IMR-90 (cell line): ENCODE results near the gene CC2D2A.

Experiments used
- BHLHE40 ChIP-seq: fragments of 150-350 bp; IDR thresholded peaks from 2 replicates; pipeline ENCODE4 v1.6.1; 2016; ENCODE audit warnings: mild to moderate bottlenecking, low read depth, low read length
- CEBPB ChIP-seq: IDR thresholded peaks from 2 replicates; pipeline ENCODE4 v1.6.1; 2012; ENCODE audit warnings: low read depth, low read length, improper control_type of control experiment
- CTCF ChIP-seq: conservative IDR thresholded peaks from 2 replicates; pipeline ENCODE4 v1.5.1; 2012; ENCODE audit warnings: mild to moderate bottlenecking, low read depth, low read length, improper control_type of control experiment
- POLR2A ChIP-seq: IDR thresholded peaks from 2 replicates; pipeline ENCODE4 v1.6.1; 2012; ENCODE audit warnings: mild to moderate bottlenecking, low read depth, low read length
- RAD21 ChIP-seq: IDR thresholded peaks from 2 replicates; pipeline ENCODE4 v1.6.1; 2012; ENCODE audit warnings: low read length, improper control_type of control experiment
- RCOR1 ChIP-seq: IDR thresholded peaks from 2 replicates; pipeline ENCODE4 v1.6.1; 2012; ENCODE audit warnings: mild to moderate bottlenecking, low read length, improper control_type of control experiment; ENCODE audit not compliant: insufficient replicate concordance
- SMC3 ChIP-seq: fragments of 150-350 bp; IDR thresholded peaks from 2 replicates; pipeline ENCODE4 v1.6.1; 2016; ENCODE audit warnings: low read depth, mild to moderate bottlenecking, antibody characterized with exemption, low read length, moderate library complexity
- TF ChIP-seq, protein P1 (sequence below): fragments of 150-350 bp; IDR thresholded peaks from 2 replicates; pipeline ENCODE4 v1.6.1; 2016; ENCODE audit warnings: low read depth, mild to moderate bottlenecking, low read length, moderate library complexity, borderline replicate concordance

- TF ChIP-seq CTCF = no peak
- no peak for TF ChIP-seq POLR2A
- TF ChIP-seq RAD21 = no peak
- no peak for TF ChIP-seq SMC3
- TF ChIP-seq, protein P1, sequence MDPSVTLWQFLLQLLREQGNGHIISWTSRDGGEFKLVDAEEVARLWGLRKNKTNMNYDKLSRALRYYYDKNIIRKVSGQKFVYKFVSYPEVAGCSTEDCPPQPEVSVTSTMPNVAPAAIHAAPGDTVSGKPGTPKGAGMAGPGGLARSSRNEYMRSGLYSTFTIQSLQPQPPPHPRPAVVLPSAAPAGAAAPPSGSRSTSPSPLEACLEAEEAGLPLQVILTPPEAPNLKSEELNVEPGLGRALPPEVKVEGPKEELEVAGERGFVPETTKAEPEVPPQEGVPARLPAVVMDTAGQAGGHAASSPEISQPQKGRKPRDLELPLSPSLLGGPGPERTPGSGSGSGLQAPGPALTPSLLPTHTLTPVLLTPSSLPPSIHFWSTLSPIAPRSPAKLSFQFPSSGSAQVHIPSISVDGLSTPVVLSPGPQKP = no peak
- TF ChIP-seq RCOR1 = no peak
- no peak for TF ChIP-seq CEBPB
- no peak for TF ChIP-seq BHLHE40
These were observed 19.9 kb downstream of the CC2D2A start for GRCh38 chr4:15489551-15489950.
